Smooth muscle cell (in vitro differentiated cells): ENCODE measurements around the gene MLN. TPM values are rescaled to one million over a fixed set of nuclear protein-coding genes. Genes with fewer than 3 reads are reported as not detected.

Experiments
- DNase-seq: peaks from one replicate; lab custom pipeline; 2025; ENCODE audit not compliant: unreplicated experiment; lab: John Stamatoyannopoulos, UW
- H2AFZ ChIP-seq: fragments of 200-600 bp; sonication (generic); 2 replicates; pipeline ENCODE4 v1.6.0; 2016; ENCODE audit warnings: antibody characterized with exemption, low read depth, mild to moderate bottlenecking
- H3F3A ChIP-seq: fragments of 200-600 bp; sonication (generic); 2 replicates; pipeline ENCODE4 v1.6.0; 2017; ENCODE audit warnings: antibody characterized with exemption, low read depth
- H3K27ac ChIP-seq: fragments of 200-600 bp; sonication (generic); 2 replicates; pipeline ENCODE4 v1.5.1; 2016; ENCODE audit warnings: low read depth, mild to moderate bottlenecking
- H3K27me3 ChIP-seq: fragments of 200-600 bp; sonication (generic); 2 replicates; pipeline ENCODE4 v1.6.1; 2016; ENCODE audit warnings: low read depth, mild to moderate bottlenecking
- H3K36me3 ChIP-seq: fragments of 200-600 bp; sonication (generic); 2 replicates; pipeline ENCODE4 v1.5.1; 2016; ENCODE audit warnings: low read depth
- H3K4me1 ChIP-seq: fragments of 200-600 bp; sonication (generic); 2 replicates; pipeline ENCODE4 v1.5.1; 2016; ENCODE audit warnings: low read depth
- H3K4me2 ChIP-seq: fragments of 200-600 bp; sonication (generic); 2 replicates; pipeline ENCODE4 v1.6.0; 2016; ENCODE audit warnings: mild to moderate bottlenecking
- H3K4me3 ChIP-seq: fragments of 200-600 bp; sonication (generic); 2 replicates; pipeline ENCODE4 v1.5.1; 2016; ENCODE audit warnings: mild to moderate bottlenecking
- H3K79me2 ChIP-seq: fragments of 200-600 bp; sonication (generic); 2 replicates; pipeline ENCODE4 v1.6.0; 2016; ENCODE audit warnings: low read depth, mild to moderate bottlenecking
- H3K9ac ChIP-seq: fragments of 200-600 bp; sonication (generic); 2 replicates; pipeline ENCODE4 v1.6.0; 2016; ENCODE audit warnings: low read depth
- H3K9me3 ChIP-seq: fragments of 200-600 bp; sonication (generic); replicated peaks from 2 replicates; pipeline ENCODE4 v1.5.1; 2016; ENCODE audit warnings: low read depth
- H4K20me1 ChIP-seq: fragments of 200-600 bp; sonication (generic); 2 replicates; pipeline ENCODE4 v1.6.0; 2016; ENCODE audit warnings: low read depth
- CTCF ChIP-seq: fragments of 200-600 bp; sonication (generic); IDR thresholded peaks from 2 replicates; pipeline ENCODE4 v1.5.1; 2017; ENCODE audit warnings: borderline replicate concordance, mild to moderate bottlenecking, antibody characterized with exemption; ENCODE audit not compliant: insufficient read depth, poor library complexity, severe bottlenecking
- whole genome bisulfite sequencing: methylation state at CpG from one replicate; pipeline ENCODE4 v1.1.7; 2016; ENCODE audit warnings: low lambda C conversion rate; 5-methylcytosine and 5-hydroxymethylcytosine counted together
- polyA plus RNA-seq: library from polyadenylated mRNA; unstranded; fragments of >200 nt; fragmentation: Nextera tagmentation; extraction: Ambion mirVana; gene quantifications from 2 replicates; pipeline ENCODE4 v1.2.1, GENCODE V29; 2016
- total RNA-seq: library from RNA; depleted of rRNA; stranded (reverse); fragments of >200 nt; gene quantifications from 2 replicates; pipeline ENCODE4 v1.2.3, GENCODE V29; 2014

The MLN gene
- total and polyA plus RNA-seq, 2 experiments from 2014 or later = not detected

GRCh38 chr6:33766921-33767907, 36.6 kb downstream of the MLN start:
- WGBS = 77% methylated on average over 11 of the region's 11 CpGs
- Histone ChIP-seq H3K27ac (no peak overlapping the region), H2AFZ (no peak overlapping the region), H3K27me3 (no peaks in the 10 kb centered on the region), H3K36me3 (no peaks in the 10 kb centered on the region), H3K4me3 (no peak overlapping the region), H3K4me2 (no peak overlapping the region), H3K9me3 (no peaks in the 10 kb centered on the region), H3F3A (peaks cover 14% of the 10 kb centered on the region), H3K79me2 (no peaks in the 10 kb centered on the region), H3K9ac (no peak overlapping the region), H4K20me1 (no peaks in the 10 kb centered on the region), H3K4me1 (peaks cover 23% of the 10 kb centered on the region)
- TF ChIP-seq CTCF = no peak
- DNase-seq = no peak

GRCh38 chr6:33765368-33765767, 38.4 kb downstream of the MLN start:
- Histone ChIP-seq H3F3A (peaks cover 5% of the 10 kb centered on the region), H3K36me3 (no peaks in the 10 kb centered on the region), H3K4me1 (peaks cover 13% of the 10 kb centered on the region), H3K27me3 (no peaks in the 10 kb centered on the region), H4K20me1 (no peaks in the 10 kb centered on the region), H3K4me3 (no peak overlapping the region), H3K4me2 (no peak overlapping the region), H2AFZ (no peak overlapping the region), H3K9ac (no peak overlapping the region), H3K9me3 (no peaks in the 10 kb centered on the region), H3K27ac (no peak overlapping the region), H3K79me2 (no peaks in the 10 kb centered on the region)
- no peak for TF ChIP-seq CTCF
- whole genome bisulfite sequencing = 93% methylated on average over 9 of the region's 9 CpGs
- DNase-seq = no peak

GRCh38 chr6:33764036-33764435, 39.8 kb downstream of the MLN start:
- H4K20me1 ChIP-seq = no peaks in the 10 kb centered on the region
- H3K36me3 ChIP-seq = no peaks in the 10 kb centered on the region
- peaks cover 6% of the 10 kb centered on the region for H3K4me1 ChIP-seq
- WGBS = 87% methylated on average over 2 of the region's 2 CpGs
- H3F3A ChIP-seq = no peaks in the 10 kb centered on the region
- no peak for TF ChIP-seq CTCF
- H3K27ac ChIP-seq = no peak overlapping the region
- H2AFZ ChIP-seq = no peak overlapping the region
- no peaks in the 10 kb centered on the region for H3K9me3 ChIP-seq
- no peak overlapping the region for H3K4me2 ChIP-seq
- H3K9ac ChIP-seq = no peak overlapping the region
- no peaks in the 10 kb centered on the region for H3K27me3 ChIP-seq
- no peak for DNase-seq
- H3K79me2 ChIP-seq = no peaks in the 10 kb centered on the region
- H3K4me3 ChIP-seq = no peak overlapping the region
